MM.1S (cell line): ENCODE data around the gene PSMB2.

Experiments
- DNase-seq: peaks from one replicate; pipeline ENCODE4 v3.0.0-alpha.2; 2015
- H2AFZ ChIP-seq: fragments of 300-600 bp; sonication (generic); 2 replicates; pipeline ENCODE4 v1.6.0; 2016; ENCODE audit warnings: antibody characterized with exemption, low read length
- H3F3A ChIP-seq: fragments of 300-600 bp; sonication (generic); 2 replicates; pipeline ENCODE4 v1.6.1; 2016; ENCODE audit warnings: mild to moderate bottlenecking, antibody characterized with exemption, low read length, moderate library complexity, mixed read lengths; ENCODE audit not compliant: insufficient read depth
- H3K27ac ChIP-seq: fragments of 300-600 bp; sonication (generic); 2 replicates; pipeline ENCODE4 v1.5.1; 2016; ENCODE audit warnings: mild to moderate bottlenecking, low read length
- H3K27me3 ChIP-seq: fragments of 300-600 bp; sonication (generic); replicated peaks from 2 replicates; pipeline ENCODE4 v1.6.0; 2016; ENCODE audit warnings: low read length; ENCODE audit not compliant: insufficient read depth
- H3K36me3 ChIP-seq: fragments of 300-600 bp; sonication (generic); replicated peaks from 2 replicates; pipeline ENCODE4 v1.6.1; 2016; ENCODE audit warnings: mild to moderate bottlenecking, low read length, mixed read lengths; ENCODE audit not compliant: insufficient read depth
- H3K4me1 ChIP-seq: fragments of 300-600 bp; sonication (generic); 2 replicates; pipeline ENCODE4 v1.6.1; 2016; ENCODE audit warnings: low read length, mixed read lengths
- H3K4me2 ChIP-seq: fragments of 300-600 bp; sonication (generic); 2 replicates; pipeline ENCODE4 v1.6.0; 2016; ENCODE audit warnings: low read depth, low read length
- H3K4me3 ChIP-seq: fragments of 300-600 bp; sonication (generic); 2 replicates; pipeline ENCODE4 v1.5.1; 2016; ENCODE audit warnings: low read length, mixed read lengths
- H3K79me2 ChIP-seq: fragments of 300-600 bp; sonication (generic); 2 replicates; pipeline ENCODE4 v1.6.1; 2016; ENCODE audit warnings: mixed run types, low read length, mixed read lengths
- H3K9ac ChIP-seq: fragments of 300-600 bp; sonication (generic); 2 replicates; pipeline ENCODE4 v1.6.1; 2016; ENCODE audit warnings: low read length, mixed read lengths
- H3K9me2 ChIP-seq: fragments of 300-600 bp; sonication (generic); replicated peaks from 2 replicates; pipeline ENCODE4 v1.6.1; 2016; ENCODE audit warnings: mild to moderate bottlenecking, low read length, mixed read lengths; ENCODE audit not compliant: insufficient read depth
- H3K9me3 ChIP-seq: fragments of 300-600 bp; sonication (generic); replicated peaks from 2 replicates; pipeline ENCODE4 v1.6.1; 2016; ENCODE audit warnings: mild to moderate bottlenecking, low read length, mixed read lengths; ENCODE audit not compliant: insufficient read depth
- H4K20me1 ChIP-seq: fragments of 300-600 bp; sonication (generic); 2 replicates; pipeline ENCODE4 v1.6.1; 2016; ENCODE audit warnings: mild to moderate bottlenecking, low read length, moderate library complexity, mixed read lengths; ENCODE audit not compliant: insufficient read depth
- EZH2 ChIP-seq: fragments of 300-600 bp; sonication (generic); optimal IDR thresholded peaks from 2 replicates; pipeline ENCODE3; 2017; ENCODE audit warnings: low read depth, mild to moderate bottlenecking, antibody characterized with exemption, low read length, mixed read lengths
- EZH2phosphoT487 ChIP-seq: fragments of 300-600 bp; sonication (generic); IDR thresholded peaks from 2 replicates; pipeline ENCODE4 v1.6.1; 2018; ENCODE audit warnings: antibody characterized with exemption, low read length
- TF ChIP-seq, protein P1 (sequence below): fragments of 300-600 bp; sonication (generic); IDR thresholded peaks from 2 replicates; pipeline ENCODE4 v1.5.1; 2016; ENCODE audit warnings: antibody characterized with exemption, low read length, mixed read lengths

The PSMB2 gene

DNA sequence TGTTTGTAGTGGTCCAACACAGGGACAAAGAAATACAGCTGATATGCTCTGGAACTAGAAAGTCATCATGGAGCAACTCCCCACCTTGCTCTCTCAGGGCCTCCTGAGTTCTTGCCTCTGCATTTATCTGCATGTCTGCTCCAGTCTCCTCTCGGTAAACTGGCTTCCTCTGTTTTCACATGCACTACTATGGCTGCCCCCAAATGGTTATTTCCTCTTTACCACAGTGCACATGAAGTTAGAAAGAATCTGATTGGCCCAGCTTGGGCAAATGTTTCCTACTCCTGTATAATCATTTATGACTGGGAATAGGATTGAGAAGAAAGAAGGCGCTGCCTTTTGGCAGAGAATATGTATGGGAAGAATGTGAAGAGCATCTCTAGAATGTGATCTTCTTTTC is 16.5 kb upstream of the PSMB2 start:
- TF ChIP-seq, protein P1, sequence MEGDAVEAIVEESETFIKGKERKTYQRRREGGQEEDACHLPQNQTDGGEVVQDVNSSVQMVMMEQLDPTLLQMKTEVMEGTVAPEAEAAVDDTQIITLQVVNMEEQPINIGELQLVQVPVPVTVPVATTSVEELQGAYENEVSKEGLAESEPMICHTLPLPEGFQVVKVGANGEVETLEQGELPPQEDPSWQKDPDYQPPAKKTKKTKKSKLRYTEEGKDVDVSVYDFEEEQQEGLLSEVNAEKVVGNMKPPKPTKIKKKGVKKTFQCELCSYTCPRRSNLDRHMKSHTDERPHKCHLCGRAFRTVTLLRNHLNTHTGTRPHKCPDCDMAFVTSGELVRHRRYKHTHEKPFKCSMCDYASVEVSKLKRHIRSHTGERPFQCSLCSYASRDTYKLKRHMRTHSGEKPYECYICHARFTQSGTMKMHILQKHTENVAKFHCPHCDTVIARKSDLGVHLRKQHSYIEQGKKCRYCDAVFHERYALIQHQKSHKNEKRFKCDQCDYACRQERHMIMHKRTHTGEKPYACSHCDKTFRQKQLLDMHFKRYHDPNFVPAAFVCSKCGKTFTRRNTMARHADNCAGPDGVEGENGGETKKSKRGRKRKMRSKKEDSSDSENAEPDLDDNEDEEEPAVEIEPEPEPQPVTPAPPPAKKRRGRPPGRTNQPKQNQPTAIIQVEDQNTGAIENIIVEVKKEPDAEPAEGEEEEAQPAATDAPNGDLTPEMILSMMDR = no peak
- TF ChIP-seq EZH2 (no peak), EZH2phosphoT487 (no peak)
- Histone ChIP-seq H3K4me3 (no peak overlapping the region), H4K20me1 (no peaks in the 10 kb centered on the region), H3K9me2 (no peaks in the 10 kb centered on the region), H3K79me2 (no peaks in the 10 kb centered on the region), H3K36me3 (no peaks in the 10 kb centered on the region), H3K4me1 (no peaks in the 10 kb centered on the region), H3K27ac (no peak overlapping the region), H3K4me2 (no peak overlapping the region), H3K9me3 (no peaks in the 10 kb centered on the region), H3F3A (no peaks in the 10 kb centered on the region), H3K9ac (no peak overlapping the region), H2AFZ (no peak overlapping the region), H3K27me3 (no peaks in the 10 kb centered on the region)
- DNase-seq = no peak

DNA sequence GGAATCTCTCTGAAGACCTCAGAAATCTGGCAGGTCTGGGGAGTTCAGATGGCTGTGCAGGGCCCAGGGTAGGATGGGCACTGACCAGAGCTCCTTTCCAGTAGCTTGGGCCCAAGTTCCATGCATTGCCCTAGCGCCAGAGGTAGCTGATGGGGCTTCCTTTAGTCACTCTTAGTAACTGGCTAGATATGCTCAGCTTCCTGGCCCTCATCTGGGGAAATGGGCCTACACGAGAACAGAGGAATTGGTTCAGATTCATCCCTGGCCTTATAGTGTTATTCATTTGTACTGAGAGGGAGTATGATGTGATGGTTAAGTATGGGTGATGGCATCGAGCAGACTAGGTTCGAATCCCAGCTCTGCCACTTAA is 15.5 kb upstream of the PSMB2 start:
- Histone ChIP-seq H3F3A (no peaks in the 10 kb centered on the region), H2AFZ (no peak overlapping the region), H3K79me2 (no peaks in the 10 kb centered on the region), H3K9me2 (no peaks in the 10 kb centered on the region), H3K9me3 (no peaks in the 10 kb centered on the region), H3K36me3 (no peaks in the 10 kb centered on the region), H3K9ac (no peak overlapping the region), H3K4me1 (no peaks in the 10 kb centered on the region), H3K27ac (no peak overlapping the region), H3K4me3 (no peak overlapping the region), H3K27me3 (no peaks in the 10 kb centered on the region), H3K4me2 (no peak overlapping the region), H4K20me1 (no peaks in the 10 kb centered on the region)
- TF ChIP-seq EZH2phosphoT487 = no peak
- TF ChIP-seq EZH2 = no peak
- TF ChIP-seq, protein P1 = no peak
- no peak for DNase-seq

DNA sequence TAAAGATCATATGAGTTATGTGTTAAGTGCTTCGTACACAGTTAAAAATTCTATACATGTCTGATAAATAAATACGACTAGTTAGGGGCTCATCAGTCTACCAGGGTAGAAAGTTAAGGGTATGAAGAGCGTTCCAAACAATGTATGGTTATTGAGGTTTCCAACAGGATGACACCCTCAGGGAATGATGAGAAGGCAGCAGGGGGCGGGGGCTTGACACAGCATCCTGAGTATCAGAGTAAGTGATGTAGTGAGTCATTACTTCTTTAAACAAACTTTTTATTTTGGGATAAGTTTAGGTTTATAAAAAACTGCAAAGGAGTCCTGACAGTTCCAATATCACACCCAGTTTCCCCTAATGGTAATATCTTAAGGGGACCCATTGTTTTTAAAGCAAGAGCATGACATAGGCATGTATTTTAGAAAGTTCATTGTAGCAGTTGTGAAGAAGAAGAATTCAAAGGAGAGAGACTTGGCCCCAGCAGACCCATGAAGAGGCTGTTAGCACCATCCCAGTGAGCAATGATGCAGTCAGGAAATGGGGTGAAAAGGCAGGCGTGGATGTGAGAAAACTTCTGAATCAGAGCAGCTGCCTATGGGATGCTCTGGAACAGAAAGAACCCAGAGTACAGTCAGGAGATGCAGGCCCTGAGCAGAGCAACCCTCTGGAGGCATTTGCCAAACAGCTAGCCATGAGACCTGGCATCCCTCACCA is 15.0 kb upstream of the PSMB2 start:
- no peaks in the 10 kb centered on the region for H3K9me2 ChIP-seq
- no peaks in the 10 kb centered on the region for H3F3A ChIP-seq
- DNase-seq = no peak
- no peaks in the 10 kb centered on the region for H3K27me3 ChIP-seq
- no peaks in the 10 kb centered on the region for H3K9me3 ChIP-seq
- no peak overlapping the region for H3K4me3 ChIP-seq
- no peaks in the 10 kb centered on the region for H3K36me3 ChIP-seq
- no peaks in the 10 kb centered on the region for H3K79me2 ChIP-seq
- H3K4me2 ChIP-seq = no peak overlapping the region
- no peaks in the 10 kb centered on the region for H4K20me1 ChIP-seq
- TF ChIP-seq EZH2 (no peak), EZH2phosphoT487 (no peak)
- TF ChIP-seq, protein P1 = no peak
- H3K27ac ChIP-seq = no peak overlapping the region
- H3K4me1 ChIP-seq = no peaks in the 10 kb centered on the region
- H2AFZ ChIP-seq = no peak overlapping the region
- no peak overlapping the region for H3K9ac ChIP-seq
